Glomerular endothelial cell (primary cell): Measurements from ENCODE around the gene MYH10. TPM values are rescaled to one million over a fixed set of nuclear protein-coding genes. Genes with fewer than 3 reads are reported as not detected.
"Not testable (repeated sequence)": the region's sequence is repeated elsewhere in the genome, so short reads cannot be mapped to it uniquely, and the experiment has no call there.

Source experiments
- DNase-seq: peaks from one replicate; pipeline ENCODE4 v3.0.0-alpha.2; 2011; ENCODE audit warnings: low read depth, low spot score; ENCODE audit errors: extremely low read depth
- total RNA-seq: library from RNA; depleted of rRNA; stranded (reverse); fragments of >200 nt; gene quantifications from 2 replicates; pipeline ENCODE4 v1.2.3, GENCODE V29; 2015

The MYH10 gene
- total RNA-seq, 1 donor from 2014 or later, result 137 TPM

- DNase-seq, result no peak
These were observed 72.4 kb downstream of the MYH10 start for GRCh38 chr17:8558144-8558543.

GRCh38 chr17:8557176-8557806, 73.2 kb downstream of the MYH10 start:
- no peak for DNase-seq

- DNase-seq, result no peak
These were observed 74.5 kb downstream of the MYH10 start for GRCh38 chr17:8556074-8556473.

DNA sequence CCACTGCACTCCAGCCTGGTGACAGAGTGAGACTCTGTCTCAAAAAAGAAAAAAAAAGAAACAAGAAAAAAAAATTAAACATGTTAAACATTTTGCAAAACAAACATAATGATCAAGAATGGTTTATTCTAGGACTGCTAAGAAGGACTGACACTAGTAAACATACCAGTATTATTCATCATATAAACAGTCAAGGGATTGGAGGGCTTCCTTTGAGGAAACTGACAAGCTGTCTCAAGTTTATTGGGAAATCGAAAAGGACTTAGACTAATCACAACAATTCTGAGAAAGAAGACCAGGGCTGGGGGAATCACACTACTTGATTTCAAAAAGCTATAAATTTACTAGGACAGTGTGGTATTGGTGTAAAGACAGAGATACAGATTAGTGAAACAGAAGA, 75.5 kb downstream of the MYH10 start:
- DNase-seq, result no peak

DNA sequence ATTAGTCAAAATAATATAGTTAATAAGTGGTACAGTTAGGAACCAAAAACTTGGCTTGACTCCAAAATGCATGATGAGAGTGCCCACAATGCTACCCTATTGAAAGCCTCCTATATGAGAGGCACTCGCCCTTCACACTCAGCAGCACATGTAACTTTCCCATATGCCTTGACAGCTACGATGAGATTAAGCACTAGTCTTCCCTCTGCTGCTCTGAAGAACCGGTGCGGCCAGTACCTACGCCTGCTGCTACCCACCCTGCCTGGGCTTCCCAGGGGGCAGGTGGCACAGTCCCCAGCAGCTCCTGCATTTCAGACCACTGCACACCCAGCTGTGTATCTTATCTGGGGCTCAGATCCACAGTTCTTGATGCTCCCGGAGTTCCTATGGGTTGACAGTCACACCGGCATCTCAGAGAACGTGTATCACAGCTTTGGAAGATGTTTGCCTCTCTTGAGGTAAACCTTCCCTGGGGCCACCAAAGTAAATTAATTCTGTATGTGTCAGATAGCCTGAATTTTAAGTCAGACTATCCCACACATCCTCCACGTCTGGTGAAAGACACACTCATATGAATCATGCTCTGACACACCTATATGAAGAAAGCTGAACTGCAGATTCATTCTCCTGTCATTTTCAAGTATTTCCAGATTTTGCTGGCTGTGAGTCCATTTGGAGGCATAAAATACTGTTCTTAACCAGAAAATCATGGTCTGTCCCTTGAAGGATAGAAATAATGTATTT, 77.8 kb downstream of the MYH10 start:
- DNase-seq, result no peak

GRCh38 chr17:8542599-8543502, 87.7 kb downstream of the MYH10 start:
- no peak for DNase-seq

DNA sequence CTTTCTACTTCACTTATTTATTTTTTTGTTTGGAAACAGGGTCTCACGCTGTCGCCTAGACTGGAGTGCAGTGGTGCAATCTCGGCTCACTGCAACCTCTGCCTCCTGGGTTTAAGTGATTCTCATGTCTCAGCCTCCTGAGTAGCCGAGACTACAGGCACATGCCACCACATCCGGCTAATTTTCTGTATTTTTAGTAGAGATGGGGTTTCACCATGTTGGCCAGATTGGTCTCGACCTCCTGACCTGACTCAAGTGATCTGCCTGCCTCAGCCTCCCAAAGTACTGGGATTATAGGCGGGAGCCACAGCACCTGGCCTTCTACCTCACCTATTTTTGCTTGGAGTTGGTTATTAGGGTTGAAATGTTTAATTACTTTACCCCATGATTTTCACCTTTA, 90.5 kb downstream of the MYH10 start:
- not testable (repeated sequence) for DNase-seq

DNA sequence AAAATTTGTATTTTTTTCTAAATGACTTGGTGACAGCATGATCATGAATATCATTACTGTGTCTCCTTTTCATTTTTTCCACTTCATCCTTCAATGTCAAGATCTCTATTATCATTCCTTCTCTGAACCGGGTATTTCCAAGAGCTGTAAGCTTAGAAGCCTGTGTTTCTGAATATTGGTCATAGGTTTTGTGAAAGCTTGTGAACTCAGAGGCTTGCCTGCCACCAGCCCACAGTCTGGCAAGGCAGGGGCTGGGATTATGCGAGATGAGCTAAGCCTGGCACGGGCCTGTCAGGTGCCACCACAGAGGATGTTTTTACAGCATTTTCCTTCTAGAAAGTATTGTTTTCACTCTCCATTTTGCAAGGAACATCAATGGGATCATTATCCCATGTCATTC, 92.8 kb downstream of the MYH10 start:
- DNase-seq, result no peak

- no peak for DNase-seq
These were observed 95.9 kb downstream of the MYH10 start for GRCh38 chr17:8534498-8535188.

DNA sequence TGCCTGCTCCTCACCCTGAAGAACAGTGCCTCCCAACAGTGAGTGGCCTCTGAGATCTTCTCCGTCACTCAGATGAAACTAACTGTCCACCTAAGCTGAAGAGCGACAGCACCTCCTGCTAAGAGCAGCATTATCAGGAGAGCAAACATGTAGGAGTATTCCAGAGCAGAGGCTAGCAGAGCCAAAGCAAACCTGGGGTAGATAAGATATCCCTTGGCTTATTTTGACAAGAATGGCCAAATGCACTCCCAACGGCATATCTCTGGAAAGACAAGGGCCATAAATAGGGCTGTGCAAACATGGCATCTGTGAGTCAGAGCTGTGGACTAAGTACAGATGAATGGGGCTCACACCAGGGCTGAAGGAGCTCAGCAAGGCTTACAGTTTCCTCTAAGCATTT, 98.5 kb downstream of the MYH10 start:
- DNase-seq, result no peak

DNA sequence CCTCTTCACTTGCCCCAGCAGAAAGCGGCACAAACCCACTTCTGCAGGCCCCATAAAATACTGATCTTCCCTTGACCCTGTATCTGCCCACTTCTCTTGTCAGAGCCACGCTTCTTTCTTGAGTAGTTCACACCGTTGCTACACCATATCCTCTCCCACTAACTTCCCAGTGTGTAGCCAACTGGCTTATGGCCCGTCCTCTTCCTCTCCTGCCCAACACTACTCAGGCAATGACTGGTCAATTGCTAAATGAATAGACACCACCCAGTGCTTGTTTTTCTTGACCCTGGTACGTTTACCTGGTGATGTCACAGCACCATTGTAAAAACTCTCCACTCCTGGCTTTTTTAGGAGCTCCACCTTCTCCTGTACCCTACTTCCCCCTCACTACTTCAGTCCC, 107.9 kb downstream of the MYH10 start:
- no peak for DNase-seq

- DNase-seq, result no peak
These were observed 109.5 kb downstream of the MYH10 start for GRCh38 chr17:8520981-8521380.

GRCh38 chr17:8518850-8519249, 111.7 kb downstream of the MYH10 start:
- DNase-seq, result no peak

- DNase-seq, result no peak
These were observed 112.2 kb downstream of the MYH10 start for GRCh38 chr17:8518326-8518725.

DNA sequence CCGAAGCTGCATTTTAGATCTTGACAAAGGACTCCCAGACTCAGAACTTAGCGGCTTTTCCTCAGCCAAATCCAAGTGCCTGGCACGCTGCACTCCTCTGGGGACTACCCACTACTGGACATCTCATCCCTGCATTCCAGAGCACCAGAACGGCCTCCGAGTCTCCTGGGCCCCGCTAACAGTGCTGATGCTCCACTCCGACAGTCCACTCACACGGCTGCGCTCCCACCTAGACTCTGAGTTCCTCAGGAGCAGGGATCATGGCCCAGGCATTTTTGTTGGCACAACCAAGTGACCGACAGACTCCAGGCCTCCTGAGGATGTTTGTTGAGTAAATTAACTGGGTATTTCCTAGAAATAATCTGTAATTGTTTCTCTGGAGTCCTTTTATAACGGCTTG, 115.7 kb downstream of the MYH10 start:
- DNase-seq, result no peak

GRCh38 chr17:8506145-8506544, 124.4 kb downstream of the MYH10 start:
- DNase-seq, result no peak

GRCh38 chr17:8504460-8505207, 125.9 kb downstream of the MYH10 start:
- DNase-seq, result no peak

GRCh38 chr17:8503807-8504206, 126.7 kb downstream of the MYH10 start:
- no peak for DNase-seq

DNA sequence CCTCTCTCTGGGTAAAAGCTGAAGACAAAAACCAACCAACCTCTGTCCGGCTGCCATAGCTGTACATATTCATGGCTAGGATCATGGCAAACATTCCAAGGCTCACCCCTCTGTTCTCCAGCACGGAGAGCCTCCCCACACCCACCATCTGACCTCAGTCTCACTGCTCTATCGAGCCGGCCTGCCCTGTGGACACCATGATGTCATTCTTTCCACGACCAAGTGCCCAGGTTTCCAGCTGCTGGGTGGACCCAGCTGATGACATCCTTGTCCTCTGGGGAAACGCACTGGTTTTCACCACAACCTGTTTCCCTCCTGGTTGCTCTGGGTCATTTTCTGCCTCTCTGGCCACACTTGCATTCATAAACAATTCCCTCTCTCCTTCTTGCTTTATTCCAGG, 127.2 kb downstream of the MYH10 start:
- DNase-seq, result no peak

GRCh38 chr17:8502126-8502525, 128.4 kb downstream of the MYH10 start:
- DNase-seq, result no peak
